ENCODE results near the gene CILP. TPM values are rescaled to one million over a fixed set of nuclear protein-coding genes. Genes with fewer than 3 reads are reported as not detected.

CILP gene
- polyA plus RNA-seq = not detected in 2 replicates

GRCh38 chr15:65210770-65211481 lies at the start of gene CILP:
TSS of gene CILP (minus strand) at chr15:65211473. CDS start at chr15:65209755, 1,718 bp downstream.

GRCh38 chr15:65184868-65185717 lies 26.2 kb downstream of the CILP start, which contains the start of gene CLPX:
TSS of gene CLPX (minus strand) at chr15:65185342. CDS start at chr15:65185153, 189 bp downstream.

Other genes starting within 250 kb of the CILP start
- gene SPG21, start 221.6 kb downstream of the CILP start, polyA plus RNA-seq = 90.9 and 93.8 TPM in 2 replicates
- gene MTFMT, start 181.8 kb downstream of the CILP start, polyA plus RNA-seq = 7.0 and 8.0 TPM in 2 replicates
- not detected in 2 replicates for gene SLC51B, start 166.1 kb downstream of the CILP start, polyA plus RNA-seq
- gene RASL12, start 143.5 kb downstream of the CILP start, polyA plus RNA-seq = not detected in 2 replicates
- gene KBTBD13, start 134.7 kb downstream of the CILP start, polyA plus RNA-seq = not detected in 2 replicates
- gene UBAP1L, start 96.3 kb downstream of the CILP start, polyA plus RNA-seq = 2.3 and 2.7 TPM in 2 replicates
- gene PDCD7, start 77.7 kb downstream of the CILP start, polyA plus RNA-seq = 7.5 and 9.9 TPM in 2 replicates
- 22.3 and 27.2 TPM in 2 replicates for gene CLPX, start 26.1 kb downstream of the CILP start, polyA plus RNA-seq
- gene PARP16, start 75.4 kb upstream of the CILP start, polyA plus RNA-seq = 1.7 TPM in 2 replicates
- gene RNU5A-1, start 84.6 kb upstream of the CILP start, polyA plus RNA-seq = not detected in 2 replicates
- gene RNU5B-1, start 93.2 kb upstream of the CILP start, polyA plus RNA-seq = not detected in 2 replicates
- not detected in 2 replicates for gene IGDCC3, start 166.5 kb upstream of the CILP start, polyA plus RNA-seq
- gene IGDCC4, start 211.5 kb upstream of the CILP start, polyA plus RNA-seq = 1.2 and 1.6 TPM in 2 replicates

All from Purkinje cell (primary cell).